Type B pancreatic cell (in vitro differentiated cells): ENCODE measurements around the gene LRFN2. TPM values are rescaled to one million over a fixed set of nuclear protein-coding genes. Genes with fewer than 3 reads are reported as not detected.

Experiments used
- DNase-seq: peaks from one replicate; pipeline ENCODE4 v3.0.0; 2021; ENCODE audit warnings: mixed read lengths; ENCODE audit not compliant: unreplicated experiment; ENCODE audit errors: extremely low spot score
- H3K27ac Mint-ChIP-seq: 2 replicates; pipeline ENCODE4 v1.8.0; 2021; ENCODE audit warnings: mild to moderate bottlenecking, mixed read lengths
- H3K27me3 Mint-ChIP-seq: 2 replicates; pipeline ENCODE4 v1.8.0; 2021; ENCODE audit warnings: mixed read lengths
- H3K36me3 Mint-ChIP-seq: 2 replicates; pipeline ENCODE4 v1.8.0; 2021; ENCODE audit warnings: mixed read lengths
- H3K4me1 Mint-ChIP-seq: one replicate; pipeline ENCODE4 v1.8.0; 2021; ENCODE audit warnings: mixed read lengths; ENCODE audit not compliant: unreplicated experiment
- H3K4me3 Mint-ChIP-seq: 2 replicates; pipeline ENCODE4 v1.8.0; 2021; ENCODE audit warnings: mild to moderate bottlenecking, mixed read lengths
- H3K9me3 Mint-ChIP-seq: 2 replicates; pipeline ENCODE4 v1.8.0; 2021; ENCODE audit warnings: mixed read lengths
- total RNA-seq: library from RNA; stranded (reverse); gene quantifications from 2 replicates; pipeline ENCODE4 v1.2.1, GENCODE V29; 2021; ENCODE audit warnings: low replicate concordance
- TF ChIP-seq, protein P1 (sequence below): fragments of 200-600 bp; sonication (generic); conservative IDR thresholded peaks from 2 replicates; pipeline ENCODE4 v1.5.0; 2021; ENCODE audit warnings: antibody characterized with exemption, mild to moderate bottlenecking

The LRFN2 gene
- total RNA-seq, 1 donor from 2014 or later: 3.4 TPM

DNA sequence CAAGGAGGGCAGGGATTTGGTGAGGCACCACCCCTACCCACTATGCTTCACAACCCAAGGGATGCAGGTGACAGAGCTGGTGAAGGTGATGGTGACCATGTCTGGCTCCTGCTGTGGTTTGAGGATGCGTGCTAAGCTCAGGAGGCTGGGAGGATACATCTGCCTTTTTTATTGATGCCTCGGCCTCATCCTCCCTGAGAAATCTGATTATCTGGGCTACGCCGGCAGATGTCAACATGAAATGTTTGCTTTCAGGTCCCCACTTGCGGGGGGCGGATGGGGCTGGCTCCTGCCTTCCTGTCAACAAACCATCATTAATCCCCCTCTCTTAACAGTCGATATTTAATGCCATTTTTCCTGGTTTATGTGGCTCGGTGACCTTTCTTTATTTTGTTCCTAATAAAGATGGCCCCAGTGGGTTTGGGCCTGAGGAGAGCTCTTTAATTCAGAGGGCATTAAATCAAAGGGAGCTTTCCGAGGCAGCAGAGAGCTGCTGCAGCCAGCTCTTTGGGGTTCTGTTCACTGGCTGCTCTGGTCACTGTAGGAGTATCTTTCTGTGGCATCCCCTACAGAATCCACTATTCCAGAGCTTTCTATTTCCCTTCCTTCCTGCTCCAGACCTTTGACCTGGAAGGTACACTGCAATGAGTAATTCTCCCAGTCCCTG lies 33.5 kb upstream of the LRFN2 start:
- no peak for DNase-seq
- Mint-ChIP-seq H3K27ac (no peak overlapping the region), H3K27me3 (peaks cover 15% of the 10 kb centered on the region), H3K9me3 (no peaks in the 10 kb centered on the region), H3K4me3 (no peak overlapping the region), H3K4me1 (peaks cover 11% of the 10 kb centered on the region), H3K36me3 (no peaks in the 10 kb centered on the region)
- TF ChIP-seq, protein P1, sequence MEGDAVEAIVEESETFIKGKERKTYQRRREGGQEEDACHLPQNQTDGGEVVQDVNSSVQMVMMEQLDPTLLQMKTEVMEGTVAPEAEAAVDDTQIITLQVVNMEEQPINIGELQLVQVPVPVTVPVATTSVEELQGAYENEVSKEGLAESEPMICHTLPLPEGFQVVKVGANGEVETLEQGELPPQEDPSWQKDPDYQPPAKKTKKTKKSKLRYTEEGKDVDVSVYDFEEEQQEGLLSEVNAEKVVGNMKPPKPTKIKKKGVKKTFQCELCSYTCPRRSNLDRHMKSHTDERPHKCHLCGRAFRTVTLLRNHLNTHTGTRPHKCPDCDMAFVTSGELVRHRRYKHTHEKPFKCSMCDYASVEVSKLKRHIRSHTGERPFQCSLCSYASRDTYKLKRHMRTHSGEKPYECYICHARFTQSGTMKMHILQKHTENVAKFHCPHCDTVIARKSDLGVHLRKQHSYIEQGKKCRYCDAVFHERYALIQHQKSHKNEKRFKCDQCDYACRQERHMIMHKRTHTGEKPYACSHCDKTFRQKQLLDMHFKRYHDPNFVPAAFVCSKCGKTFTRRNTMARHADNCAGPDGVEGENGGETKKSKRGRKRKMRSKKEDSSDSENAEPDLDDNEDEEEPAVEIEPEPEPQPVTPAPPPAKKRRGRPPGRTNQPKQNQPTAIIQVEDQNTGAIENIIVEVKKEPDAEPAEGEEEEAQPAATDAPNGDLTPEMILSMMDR: no peak

DNA sequence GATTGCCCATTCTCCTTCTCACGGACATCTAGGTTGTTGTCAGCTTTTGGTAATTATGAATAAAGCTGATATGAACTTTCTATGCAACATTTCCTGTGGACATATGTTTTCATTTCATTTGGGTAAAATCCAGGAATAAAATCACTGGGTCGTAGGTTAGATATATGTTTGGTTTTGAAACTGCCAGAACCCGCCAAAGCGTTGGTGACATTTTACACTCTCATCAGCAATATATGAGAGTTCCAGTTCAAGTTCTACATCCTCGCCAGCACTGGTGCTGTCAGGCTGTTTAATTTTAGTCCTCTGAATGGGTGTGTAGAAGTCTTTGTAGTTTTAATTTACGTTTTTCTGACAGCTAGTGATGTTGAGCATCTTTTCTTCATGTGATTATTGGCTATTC lies 27.5 kb upstream of the LRFN2 start:
- DNase-seq: no peak
- Mint-ChIP-seq H3K4me1 (no peaks in the 10 kb centered on the region), H3K36me3 (no peaks in the 10 kb centered on the region), H3K9me3 (no peaks in the 10 kb centered on the region), H3K27me3 (peaks cover 42% of the 10 kb centered on the region), H3K27ac (no peak overlapping the region), H3K4me3 (no peak overlapping the region)
- TF ChIP-seq, protein P1: no peak

DNA sequence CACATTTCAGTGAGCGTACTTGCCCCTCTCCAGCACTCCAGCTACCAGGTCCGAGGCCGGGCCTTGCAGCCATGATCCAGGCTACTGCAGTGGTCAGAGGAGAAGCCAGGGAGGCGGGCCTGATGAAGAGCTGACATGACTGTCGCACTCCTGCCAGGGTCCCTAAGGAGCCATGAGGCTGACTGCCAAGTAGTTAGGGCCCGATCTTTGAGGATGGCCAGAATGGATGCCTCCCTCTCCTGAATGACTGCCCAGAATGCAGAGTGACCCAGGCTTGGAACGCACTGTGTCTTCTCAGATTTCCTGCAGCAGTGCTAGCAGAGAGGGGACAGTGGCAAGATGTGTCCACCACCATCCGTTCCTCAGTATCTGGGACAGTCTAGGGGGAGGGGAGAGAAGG lies 24.7 kb upstream of the LRFN2 start:
- Mint-ChIP-seq H3K4me1 (peaks cover 3% of the 10 kb centered on the region), H3K4me3 (no peak overlapping the region), H3K27ac (no peak overlapping the region), H3K36me3 (no peaks in the 10 kb centered on the region), H3K27me3 (peaks cover 47% of the 10 kb centered on the region), H3K9me3 (no peaks in the 10 kb centered on the region)
- TF ChIP-seq, protein P1: no peak
- no peak for DNase-seq

DNA sequence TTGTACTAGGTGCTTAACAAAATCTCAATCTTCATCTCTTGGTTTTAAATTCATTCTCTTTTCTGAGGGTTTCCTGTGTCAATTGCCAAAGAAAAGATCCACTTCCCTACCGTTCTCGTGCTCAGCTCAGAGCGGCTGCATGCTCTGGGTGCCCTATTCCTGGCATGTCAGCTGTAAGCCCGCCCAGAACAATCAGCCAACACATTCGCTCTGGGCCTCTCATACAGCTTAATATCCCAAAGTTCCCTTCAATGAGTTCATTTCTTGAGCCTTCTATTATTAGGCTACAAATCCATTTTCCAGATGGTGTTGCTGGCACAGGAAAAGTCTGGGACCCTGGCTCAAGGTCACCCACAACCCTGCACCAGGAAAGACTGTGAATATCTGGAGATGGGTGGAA lies 24.3 kb upstream of the LRFN2 start:
- no peak overlapping the region for H3K4me3 Mint-ChIP-seq
- peaks cover 4% of the 10 kb centered on the region for H3K4me1 Mint-ChIP-seq
- H3K27ac Mint-ChIP-seq: no peak overlapping the region
- peaks cover 49% of the 10 kb centered on the region for H3K27me3 Mint-ChIP-seq
- TF ChIP-seq, protein P1: no peak
- no peaks in the 10 kb centered on the region for H3K9me3 Mint-ChIP-seq
- no peaks in the 10 kb centered on the region for H3K36me3 Mint-ChIP-seq
- no peak for DNase-seq

DNA sequence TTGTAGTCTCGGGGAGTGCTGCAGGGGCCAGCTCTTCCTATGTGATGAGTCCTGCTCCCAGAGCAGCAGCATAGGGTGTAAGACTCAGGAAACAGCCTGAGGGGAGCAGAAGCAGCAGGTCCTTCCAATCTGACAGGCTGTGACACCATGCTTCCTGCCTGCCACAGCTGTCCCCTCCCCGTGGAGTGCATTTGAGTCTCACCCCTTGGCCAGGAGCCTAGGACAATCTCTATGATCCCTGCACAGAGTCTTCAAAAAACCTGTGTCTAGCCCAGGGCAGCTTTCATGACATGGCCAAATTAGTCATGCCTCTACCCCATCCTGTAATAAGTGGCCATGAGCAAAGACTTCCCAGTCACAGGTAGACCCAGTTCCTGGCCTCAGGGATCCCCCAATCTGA lies 23.1 kb upstream of the LRFN2 start:
- no peak overlapping the region for H3K4me3 Mint-ChIP-seq
- H3K27ac Mint-ChIP-seq: no peak overlapping the region
- TF ChIP-seq, protein P1: no peak
- no peaks in the 10 kb centered on the region for H3K36me3 Mint-ChIP-seq
- DNase-seq: no peak
- peaks cover 4% of the 10 kb centered on the region for H3K4me1 Mint-ChIP-seq
- H3K27me3 Mint-ChIP-seq: peaks cover 52% of the 10 kb centered on the region
- H3K9me3 Mint-ChIP-seq: no peaks in the 10 kb centered on the region
